Astrocyte of the spinal cord (primary cell): Measurements from ENCODE around the gene SOX13.
A peak's percentile ranks its signal among the peaks of the same experiment; 100 is the strongest.

Experiments
- DNase-seq: peaks from one replicate; pipeline ENCODE4 v3.0.0; 2011; ENCODE audit warnings: low read depth, low spot score
- H3K4me3 ChIP-seq: 2 replicates; pipeline ENCODE4 v1.5.1; 2011; ENCODE audit warnings: low read depth, mild to moderate bottlenecking, low read length, moderate library complexity
- CTCF ChIP-seq: IDR thresholded peaks from 2 replicates; pipeline ENCODE4 v1.5.1; 2012; ENCODE audit warnings: low read depth, mild to moderate bottlenecking, low read length, inconsistent platforms
- in situ Hi-C: cut with HindIII; loops from 2 replicates; pipeline ENCODE4 v1.10.0; 2017; ENCODE audit warnings: low sequenced_read_pairs

Gene SOX13

GRCh38 chr1:204128464-204128963 is 55.6 kb downstream of the SOX13 start:
- H3K4me3 ChIP-seq = no peak overlapping the region
- DNase-seq = peak; percentile 10
- TF ChIP-seq CTCF = no peak
- in situ Hi-C loops = loop anchor here (25.0 kb wide), 1 partner anchor 266 kb away; the partner anchor contains the start of gene SNRPE

- peak; percentile 55 for DNase-seq
- in situ Hi-C loops = loop anchor here (25.0 kb wide), 1 partner anchor 267 kb away; the partner anchor contains the start of gene SNRPE
- H3K4me3 ChIP-seq = no peak overlapping the region
- TF ChIP-seq CTCF = peak; percentile 89
Measured at GRCh38 chr1:204128964-204129896, 56.3 kb downstream of the SOX13 start.

- no peak overlapping the region for H3K4me3 ChIP-seq
- no peak for TF ChIP-seq CTCF
- no peak for DNase-seq
- in situ Hi-C loops = loop anchor here (25.0 kb wide), 1 partner anchor 268 kb away; the partner anchor contains the start of gene SNRPE
Measured at GRCh38 chr1:204130178-204130577, 57.3 kb downstream of the SOX13 start.

GRCh38 chr1:204130981-204131892 is 58.3 kb downstream of the SOX13 start:
- in situ Hi-C loops = loop anchor here (25.0 kb wide), 1 partner anchor 269 kb away; the partner anchor contains the start of gene SNRPE
- peak; percentile 20 for TF ChIP-seq CTCF
- peak; percentile 90 for DNase-seq
- H3K4me3 ChIP-seq = no peak overlapping the region

- in situ Hi-C loops = loop anchor here (25.0 kb wide), 1 partner anchor 270 kb away; the partner anchor contains the start of gene SNRPE
- no peak overlapping the region for H3K4me3 ChIP-seq
- DNase-seq = no peak
- no peak for TF ChIP-seq CTCF
Measured at GRCh38 chr1:204131978-204132377, 59.1 kb downstream of the SOX13 start.

GRCh38 chr1:204132718-204133117 is 59.8 kb downstream of the SOX13 start:
- no peak for DNase-seq
- no peak overlapping the region for H3K4me3 ChIP-seq
- in situ Hi-C loops = loop anchor here (25.0 kb wide), 1 partner anchor 270 kb away; the partner anchor contains the start of gene SNRPE
- TF ChIP-seq CTCF = no peak
